ENCODE measurements around the gene ACOT7.

The ACOT7 gene

DNA sequence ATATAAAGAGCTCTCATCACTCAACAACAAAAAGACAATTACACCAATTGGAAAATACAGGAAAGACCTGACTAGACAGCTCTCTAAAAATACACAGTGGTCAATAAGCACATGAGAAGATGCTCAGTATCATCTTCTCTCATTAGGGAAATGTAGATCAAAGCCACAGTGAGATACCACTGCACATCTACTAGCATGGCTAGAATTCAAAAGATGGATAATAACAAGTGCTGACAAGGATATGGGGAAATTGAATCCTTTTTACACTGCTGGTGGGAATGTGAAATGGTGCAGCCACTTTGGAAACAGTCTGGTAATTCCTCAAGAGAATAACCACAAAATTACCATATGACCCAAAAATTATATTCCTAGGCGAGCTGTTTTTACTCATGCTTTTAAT is 9.4 kb downstream of the ACOT7 start:
- peaks cover 81% of the 10 kb centered on the region for H3K79me2 ChIP-seq (ENCODE audit: insufficient read depth, low read length)
- H4K20me1 ChIP-seq (ENCODE audit: insufficient read depth, low read length, poor library complexity, severe bottlenecking): peaks cover 13% of the 10 kb centered on the region

DNA sequence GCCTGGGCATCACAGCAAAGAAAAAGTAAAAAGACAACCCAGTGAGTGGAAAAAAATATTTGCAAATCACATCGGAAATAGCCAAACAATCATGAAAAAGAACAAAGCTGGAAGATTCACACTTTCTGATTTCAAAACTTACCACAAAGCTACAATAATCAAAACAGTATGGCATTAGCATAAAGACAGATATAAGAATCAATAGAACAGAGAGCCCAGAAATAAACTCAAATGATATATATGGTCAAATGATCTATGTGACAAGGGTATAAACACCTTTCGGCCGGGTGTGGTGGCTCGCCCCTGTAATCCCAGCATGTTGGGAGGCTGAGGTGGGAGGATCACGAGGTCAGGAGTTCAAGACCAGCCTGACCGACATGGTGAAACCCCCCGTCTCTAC is 13.5 kb downstream of the ACOT7 start:
- no peak overlapping the region for H3K4me3 ChIP-seq (ENCODE audit: low read length, poor library complexity, severe bottlenecking)
- TF ChIP-seq CTCF (conservative IDR thresholded peaks at IDR 0.05; ENCODE audit: low read length) (no peak), EZH2phosphoT487 (IDR thresholded peaks at IDR 0.05; ENCODE audit: borderline replicate concordance) (no peak)
- no peak overlapping the region for H3K4me2 ChIP-seq (ENCODE audit: low read depth, low read length, poor library complexity, severe bottlenecking)
- H3K4me1 ChIP-seq (ENCODE audit: insufficient read depth, low read length, poor library complexity, severe bottlenecking): peaks cover 2% of the 10 kb centered on the region
- no peaks in the 10 kb centered on the region for H3F3A ChIP-seq (ENCODE audit: low read depth)
- H3K9me3 ChIP-seq (ENCODE audit: insufficient read depth, low read depth, low read length): no peaks in the 10 kb centered on the region
- no peaks in the 10 kb centered on the region for H3K27me3 ChIP-seq (ENCODE audit: insufficient read depth, low read length, poor library complexity, severe bottlenecking)
- H4K20me1 ChIP-seq (ENCODE audit: insufficient read depth, low read length, poor library complexity, severe bottlenecking): peaks cover 3% of the 10 kb centered on the region
- H3K9ac ChIP-seq (ENCODE audit: low read depth, low read length, poor library complexity, severe bottlenecking): no peak overlapping the region
- no peak overlapping the region for H2AFZ ChIP-seq (ENCODE audit: low read length)
- peaks cover 63% of the 10 kb centered on the region for H3K79me2 ChIP-seq (ENCODE audit: insufficient read depth, low read length)
- no peaks in the 10 kb centered on the region for H3K36me3 ChIP-seq (ENCODE audit: insufficient read depth, low read length)
- H3K9me2 ChIP-seq (replicated peaks; ENCODE audit: low read depth, low read length): no peaks in the 10 kb centered on the region

More for the DNA sequence above, 9.4 kb downstream of the ACOT7 start:
- Histone ChIP-seq H3K4me1 (ENCODE audit: insufficient read depth, low read length, poor library complexity, severe bottlenecking) (peaks cover 5% of the 10 kb centered on the region), H3K4me2 (ENCODE audit: low read depth, low read length, poor library complexity, severe bottlenecking) (no peak overlapping the region), H2AFZ (ENCODE audit: low read length) (no peak overlapping the region), H3F3A (ENCODE audit: low read depth) (no peaks in the 10 kb centered on the region), H3K27me3 (ENCODE audit: insufficient read depth, low read length, poor library complexity, severe bottlenecking) (no peaks in the 10 kb centered on the region), H3K9ac (ENCODE audit: low read depth, low read length, poor library complexity, severe bottlenecking) (no peak overlapping the region), H3K9me3 (ENCODE audit: insufficient read depth, low read depth, low read length) (no peaks in the 10 kb centered on the region), H3K36me3 (ENCODE audit: insufficient read depth, low read length) (no peaks in the 10 kb centered on the region), H3K9me2 (replicated peaks; ENCODE audit: low read depth, low read length) (no peaks in the 10 kb centered on the region), H3K4me3 (ENCODE audit: low read length, poor library complexity, severe bottlenecking) (no peak overlapping the region)
- TF ChIP-seq CTCF (conservative IDR thresholded peaks at IDR 0.05; ENCODE audit: low read length) (no peak), EZH2phosphoT487 (IDR thresholded peaks at IDR 0.05; ENCODE audit: borderline replicate concordance) (no peak)

- H2AFZ ChIP-seq (ENCODE audit: low read length): no peak overlapping the region
- H3K79me2 ChIP-seq (ENCODE audit: insufficient read depth, low read length): peaks cover 58% of the 10 kb centered on the region
- H3K27me3 ChIP-seq (ENCODE audit: insufficient read depth, low read length, poor library complexity, severe bottlenecking): no peaks in the 10 kb centered on the region
- H3K9me3 ChIP-seq (ENCODE audit: insufficient read depth, low read depth, low read length): no peaks in the 10 kb centered on the region
- no peak overlapping the region for H3K9ac ChIP-seq (ENCODE audit: low read depth, low read length, poor library complexity, severe bottlenecking)
- H3K4me3 ChIP-seq (ENCODE audit: low read length, poor library complexity, severe bottlenecking): no peak overlapping the region
- TF ChIP-seq CTCF (conservative IDR thresholded peaks at IDR 0.05; ENCODE audit: low read length) (peak; percentile 42; the same call in 1 of the 2 replicates), EZH2phosphoT487 (IDR thresholded peaks at IDR 0.05; ENCODE audit: borderline replicate concordance) (no peak)
- no peaks in the 10 kb centered on the region for H3K9me2 ChIP-seq (replicated peaks; ENCODE audit: low read depth, low read length)
- H3F3A ChIP-seq (ENCODE audit: low read depth): no peaks in the 10 kb centered on the region
- no peaks in the 10 kb centered on the region for H3K36me3 ChIP-seq (ENCODE audit: insufficient read depth, low read length)
- H3K4me2 ChIP-seq (ENCODE audit: low read depth, low read length, poor library complexity, severe bottlenecking): no peak overlapping the region
- H4K20me1 ChIP-seq (ENCODE audit: insufficient read depth, low read length, poor library complexity, severe bottlenecking): peaks cover 6% of the 10 kb centered on the region
- H3K4me1 ChIP-seq (ENCODE audit: insufficient read depth, low read length, poor library complexity, severe bottlenecking): peaks cover 2% of the 10 kb centered on the region
Measured at GRCh38 chr1:6378096-6378746, 15.3 kb downstream of the ACOT7 start.

Data from Loucy (cell line).